Kidney (tissue), 14 donors: ENCODE results near the gene TRPC4AP. TPM values are rescaled to one million over a fixed set of nuclear protein-coding genes. Genes with fewer than 3 reads are reported as not detected.

Experiments used
- DNase-seq, 5 donors: peaks; one replicate each; pipeline ENCODE4 v3.0.0-alpha.2; 2013 to 2020
- FAIRE-seq: peaks from 2 replicates; lab custom pipeline; 2012; peaks lifted over from hg19 to GRCh38; lab: Jason Lieb, UNC
- H3K27ac ChIP-seq, 2 donors: one replicate each; pipeline ENCODE4 v1.7.0; 2013; ENCODE audit warnings: low read depth in 2 of 2, low read length in 2 of 2, inconsistent platforms in 1 of 2
- H3K27me3 ChIP-seq: one replicate; pipeline ENCODE4 v1.7.1; 2013; ENCODE audit warnings: low read length, inconsistent platforms; ENCODE audit not compliant: control insufficient read depth, insufficient read depth
- H3K36me3 ChIP-seq, 3 donors: one replicate each; pipeline versions ENCODE4 v1.7.0 to v1.7.1; 2013; ENCODE audit warnings: low read length in 3 of 3, control low read depth in 1 of 3, inconsistent platforms in 1 of 3; ENCODE audit not compliant: insufficient read depth in 3 of 3, control insufficient read depth in 2 of 3
- H3K4me1 ChIP-seq, 3 donors: one replicate each; pipeline versions ENCODE4 v1.7.0 to v1.7.1; 2013; ENCODE audit warnings: low read length in 3 of 3, inconsistent platforms in 1 of 3, low read depth in 1 of 3; ENCODE audit not compliant: control insufficient read depth in 2 of 3, insufficient read depth in 2 of 3
- H3K4me3 ChIP-seq, 3 donors: one replicate each; pipeline versions ENCODE4 v1.7.0 to v1.8.1; 2013; ENCODE audit warnings: low read length in 3 of 3, control low read depth in 1 of 3, inconsistent platforms in 1 of 3
- H3K9ac ChIP-seq, 3 donors: one replicate each; pipeline versions ENCODE4 v1.7.0 to v1.7.1; 2013; ENCODE audit warnings: low read length in 3 of 3, control low read depth in 1 of 3, inconsistent platforms in 1 of 3
- H3K9me3 ChIP-seq, 3 donors: one replicate each; pipeline versions ENCODE4 v1.7.0 to v1.7.1; 2013; ENCODE audit warnings: low read length in 3 of 3, control low read depth in 1 of 3, inconsistent platforms in 1 of 3; ENCODE audit not compliant: control insufficient read depth in 2 of 3, insufficient read depth in 1 of 3
- CTCF ChIP-seq: IDR thresholded peaks from 3 replicates; pipeline ENCODE4 v1.5.1; 2012; ENCODE audit warnings: mild to moderate bottlenecking, moderate library complexity, borderline replicate concordance; ENCODE audit not compliant: insufficient read depth; ENCODE audit errors: extremely low read depth
- intact Hi-C: fragments of 100-400 bp; cut with DNase I; formaldehyde crosslinking; loops from one replicate; pipeline ENCODE4 v1.11.1; 2022
- polyA plus RNA-seq: library from polyadenylated mRNA; stranded (reverse); fragments of 350-450 nt; fragmentation: Illumina TruSeq; extraction: RNeasy Lipid Tissue Mini Kit (QIAGEN cat#74804); gene quantifications from one replicate; pipeline ENCODE4 v1.2.3, GENCODE V29; 2014; ENCODE audit warnings: low read depth, low replicate concordance; ENCODE audit not compliant: insufficient read depth
- total RNA-seq: library from RNA; stranded (reverse); fragmentation: NEBNext Ultra II Directional; extraction: Animal tissue kit (Norgen Biotek cat#: 25700); gene quantifications from one replicate; pipeline ENCODE4 v1.2.1, GENCODE V29; 2021
- donor health status: control.
- donor health status: control.
- donor health status: control.
- donor health status: control.
- donor health status: control.
- donor health status: DM: yes; HTN: yes; CAD: no.
- donor health status: Normal renal cell carcinoma (clear cell type).

The TRPC4AP gene
- total and polyA plus RNA-seq, 2 donors from 2014 or later: 36.5 to 51.2 TPM

- Histone ChIP-seq H3K27ac (no peak overlapping the region), H3K36me3 (peaks cover 5 to 28% (median 23%) of the 10 kb centered on the region in 3 donors), H3K9me3 (no peaks in the 10 kb centered on the region), H3K9ac (no peak overlapping the region), H3K4me1 (peaks cover 0 to 2% (median 0%) of the 10 kb centered on the region in 3 donors), H3K27me3 (no peaks in the 10 kb centered on the region), H3K4me3 (no peak overlapping the region)
- intact Hi-C loops: no loop called here
- no peak for DNase-seq
- no peak for FAIRE-seq
- no peak for TF ChIP-seq CTCF
These were observed 39.3 kb upstream of the TRPC4AP start for GRCh38 chr20:35131934-35132333.

GRCh38 chr20:35129647-35130069 is 37.1 kb upstream of the TRPC4AP start:
- no peaks in the 10 kb centered on the region for H3K9me3 ChIP-seq
- intact Hi-C loops: no loop called here
- peaks cover 5 to 30% (median 29%) of the 10 kb centered on the region in 3 donors for H3K36me3 ChIP-seq
- FAIRE-seq (no peak), DNase-seq (no peak)
- H3K27ac ChIP-seq: no peak overlapping the region
- peaks cover 0 to 1% (median 0%) of the 10 kb centered on the region in 3 donors for H3K4me1 ChIP-seq
- H3K27me3 ChIP-seq: no peaks in the 10 kb centered on the region
- no peak overlapping the region for H3K4me3 ChIP-seq
- TF ChIP-seq CTCF: no peak
- H3K9ac ChIP-seq: no peak overlapping the region

DNA sequence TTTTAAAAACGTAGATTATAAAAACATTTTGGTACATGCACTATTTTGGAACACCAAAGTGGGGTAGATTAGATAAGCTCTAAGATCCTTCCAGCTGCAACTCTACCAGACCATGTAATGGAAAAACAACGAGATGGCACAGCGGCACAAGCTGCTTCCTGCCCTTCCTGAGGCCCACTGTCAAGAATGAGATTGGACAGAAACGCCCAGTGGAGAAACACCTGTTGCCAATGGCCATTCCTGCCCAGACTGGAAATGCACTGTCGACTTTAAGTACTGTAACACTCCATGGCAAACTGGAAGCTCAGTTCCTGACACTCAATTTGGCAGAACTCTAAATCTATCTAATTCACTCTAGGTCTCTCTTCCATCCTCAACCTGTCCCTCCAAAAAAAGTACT is 33.1 kb upstream of the TRPC4AP start:
- intact Hi-C loops: no loop called here
- no peak for DNase-seq
- Histone ChIP-seq H3K27ac (no peak overlapping the region), H3K27me3 (no peaks in the 10 kb centered on the region), H3K9me3 (no peaks in the 10 kb centered on the region), H3K4me1 (no peaks in the 10 kb centered on the region), H3K36me3 (peaks cover 4 to 40% (median 32%) of the 10 kb centered on the region in 3 donors), H3K9ac (no peak overlapping the region), H3K4me3 (no peak overlapping the region)
- FAIRE-seq: no peak
- no peak for TF ChIP-seq CTCF
